ENCODE measurements around the gene BMP6.
"Not testable (repeated sequence)": the region's sequence is repeated elsewhere in the genome, so short reads cannot be mapped to it uniquely, and the experiment has no call there.

The BMP6 gene

GRCh38 chr6:7787137-7787608, 61.3 kb downstream of the BMP6 start:
- DNase-seq, result no peak

DNA sequence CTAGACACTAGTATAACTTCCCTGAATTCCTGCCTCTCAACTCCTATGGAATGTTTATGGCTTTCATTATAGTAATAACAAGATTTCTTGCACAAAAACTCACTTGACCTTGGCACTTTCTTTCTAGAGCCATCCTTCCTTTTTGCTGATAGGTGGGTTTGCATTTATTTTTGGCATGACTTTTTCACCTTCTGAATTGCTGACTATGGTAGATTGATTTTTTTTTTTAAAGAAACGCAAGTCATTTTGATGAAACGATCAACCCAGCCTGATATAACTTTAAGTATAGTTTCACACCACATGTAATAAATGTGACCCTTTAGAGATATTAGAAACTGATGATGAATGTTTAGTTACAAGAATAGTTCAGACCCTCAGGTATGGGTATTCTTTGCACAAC, 61.8 kb downstream of the BMP6 start:
- no peak for DNase-seq

GRCh38 chr6:7794509-7794908, 68.6 kb downstream of the BMP6 start:
- no peak for DNase-seq

- no peak for DNase-seq
These were observed 71.5 kb downstream of the BMP6 start for GRCh38 chr6:7797386-7797785.

- DNase-seq, result no peak
These were observed 72.9 kb downstream of the BMP6 start for GRCh38 chr6:7798751-7799150.

GRCh38 chr6:7802662-7803061, 76.8 kb downstream of the BMP6 start:
- DNase-seq, result no peak

- no peak for DNase-seq
These were observed 77.3 kb downstream of the BMP6 start for GRCh38 chr6:7803214-7803613.

DNA sequence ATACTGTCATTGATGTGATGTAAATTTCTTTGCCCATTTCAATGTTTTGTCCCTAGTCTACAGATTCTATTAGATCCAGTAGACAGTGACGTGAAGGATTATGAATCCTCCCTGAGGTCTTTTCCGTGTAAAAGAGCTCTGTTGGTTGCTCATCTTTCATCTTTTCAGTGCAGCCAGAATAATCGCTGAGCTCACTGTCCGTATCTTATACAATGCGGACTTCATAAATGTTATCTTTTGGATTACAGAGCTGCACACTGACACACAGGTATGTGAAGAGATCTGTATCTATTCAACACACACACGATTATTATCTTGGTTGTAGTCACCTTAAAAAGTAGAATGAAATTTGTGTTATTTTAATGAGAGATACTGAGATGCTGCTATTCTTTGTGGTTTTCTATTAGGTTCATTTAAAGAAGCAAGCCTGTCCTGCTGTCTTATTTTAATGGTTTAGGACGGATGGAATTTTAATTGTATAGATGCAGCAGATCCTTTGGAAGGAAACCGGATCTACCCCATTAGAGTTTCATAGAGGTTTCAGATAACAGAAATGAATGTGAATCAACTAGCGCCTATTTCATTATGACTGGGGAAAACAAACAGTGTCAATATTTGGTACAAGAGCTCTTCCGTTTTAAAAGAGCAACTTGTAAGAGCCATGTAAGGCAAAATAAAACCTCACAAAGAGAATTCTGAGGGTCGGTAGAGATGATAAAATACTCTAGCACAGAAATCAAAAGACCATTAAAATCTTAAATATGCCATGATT, 79.4 kb downstream of the BMP6 start:
- no peak for DNase-seq

DNA sequence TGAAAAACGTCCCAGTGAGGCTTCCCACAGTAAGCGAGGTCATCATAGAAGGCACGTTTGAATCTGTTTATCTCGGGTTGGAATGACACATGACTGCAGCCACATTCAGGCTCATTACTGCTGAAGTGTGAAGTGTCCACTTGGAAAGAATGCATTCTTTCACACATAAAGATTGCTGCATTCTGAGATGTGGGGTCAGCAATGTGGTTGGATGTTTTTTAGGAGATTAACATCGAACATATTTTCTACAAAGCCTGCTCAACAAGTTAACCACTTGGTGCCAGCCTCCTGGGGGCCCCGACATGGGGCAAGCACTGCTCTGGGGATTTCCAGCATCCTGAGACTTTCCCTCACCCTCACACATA, 79.9 kb downstream of the BMP6 start:
- DNase-seq, result no peak

- no peak for DNase-seq
These were observed 80.8 kb downstream of the BMP6 start for GRCh38 chr6:7806711-7807110.

DNA sequence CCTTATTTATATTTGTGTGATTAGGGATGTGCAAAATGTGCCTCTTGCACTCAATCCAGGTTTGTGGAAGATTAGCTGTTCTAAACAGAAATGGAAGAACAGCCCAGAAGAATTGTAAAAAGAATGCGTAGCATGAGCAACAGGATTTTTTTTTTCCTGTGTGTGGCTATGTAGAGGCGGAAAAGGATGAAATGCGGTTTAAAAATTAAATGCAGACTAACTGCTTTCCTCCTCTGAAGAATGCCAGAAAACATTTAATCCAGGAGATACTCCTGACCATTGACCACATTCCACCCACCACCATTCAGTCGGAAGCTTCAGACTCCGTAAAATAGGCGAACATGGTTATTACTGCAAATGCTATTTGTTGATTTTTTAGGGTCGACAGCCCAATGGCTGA, 83.4 kb downstream of the BMP6 start:
- no peak for DNase-seq

DNA sequence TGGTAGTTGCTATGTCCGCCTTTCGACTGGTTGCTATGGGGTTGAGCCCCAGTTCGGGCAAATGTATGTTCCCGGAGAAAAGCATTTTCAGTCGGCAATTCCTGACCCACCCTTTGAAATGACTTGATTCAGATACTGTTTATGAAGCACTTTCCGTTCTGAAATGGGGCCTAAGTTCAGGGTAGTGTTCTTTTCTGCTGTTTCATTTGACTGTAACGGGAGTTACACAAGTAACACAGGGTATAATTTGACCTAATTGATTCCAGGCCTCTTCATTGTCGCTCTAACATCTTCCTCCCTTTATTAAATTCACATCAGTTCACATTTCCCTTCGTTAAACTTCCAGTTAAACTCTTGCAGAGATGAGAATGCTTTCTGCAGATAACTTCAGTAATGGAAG, 85.5 kb downstream of the BMP6 start:
- DNase-seq, result no peak

DNA sequence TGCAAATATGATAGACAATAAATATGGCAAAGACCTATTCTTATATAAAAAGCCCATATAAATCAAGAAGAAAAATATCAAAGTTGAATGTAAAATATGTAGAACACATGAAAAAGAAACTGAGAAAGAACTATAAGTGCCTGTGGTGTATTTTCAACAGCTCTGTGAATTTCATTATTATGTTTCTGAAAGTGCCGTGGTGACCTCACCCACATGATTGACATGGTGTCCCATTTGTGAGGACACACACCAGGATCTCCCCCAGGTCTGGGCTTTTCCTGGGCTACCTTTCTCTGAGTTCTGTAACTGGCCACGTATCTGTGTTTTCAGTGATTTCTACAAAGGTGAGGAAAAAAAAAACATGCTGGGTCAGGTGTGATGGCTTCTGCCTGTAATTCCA, 86.7 kb downstream of the BMP6 start:
- no peak for DNase-seq

GRCh38 chr6:7813193-7813592, 87.3 kb downstream of the BMP6 start:
- DNase-seq, result no peak

GRCh38 chr6:7813704-7814103, 87.8 kb downstream of the BMP6 start:
- no peak for DNase-seq

- DNase-seq, result no peak
These were observed 89.8 kb downstream of the BMP6 start for GRCh38 chr6:7815716-7816115.

GRCh38 chr6:7817184-7817583, 91.3 kb downstream of the BMP6 start:
- DNase-seq, result not testable (repeated sequence)

DNA sequence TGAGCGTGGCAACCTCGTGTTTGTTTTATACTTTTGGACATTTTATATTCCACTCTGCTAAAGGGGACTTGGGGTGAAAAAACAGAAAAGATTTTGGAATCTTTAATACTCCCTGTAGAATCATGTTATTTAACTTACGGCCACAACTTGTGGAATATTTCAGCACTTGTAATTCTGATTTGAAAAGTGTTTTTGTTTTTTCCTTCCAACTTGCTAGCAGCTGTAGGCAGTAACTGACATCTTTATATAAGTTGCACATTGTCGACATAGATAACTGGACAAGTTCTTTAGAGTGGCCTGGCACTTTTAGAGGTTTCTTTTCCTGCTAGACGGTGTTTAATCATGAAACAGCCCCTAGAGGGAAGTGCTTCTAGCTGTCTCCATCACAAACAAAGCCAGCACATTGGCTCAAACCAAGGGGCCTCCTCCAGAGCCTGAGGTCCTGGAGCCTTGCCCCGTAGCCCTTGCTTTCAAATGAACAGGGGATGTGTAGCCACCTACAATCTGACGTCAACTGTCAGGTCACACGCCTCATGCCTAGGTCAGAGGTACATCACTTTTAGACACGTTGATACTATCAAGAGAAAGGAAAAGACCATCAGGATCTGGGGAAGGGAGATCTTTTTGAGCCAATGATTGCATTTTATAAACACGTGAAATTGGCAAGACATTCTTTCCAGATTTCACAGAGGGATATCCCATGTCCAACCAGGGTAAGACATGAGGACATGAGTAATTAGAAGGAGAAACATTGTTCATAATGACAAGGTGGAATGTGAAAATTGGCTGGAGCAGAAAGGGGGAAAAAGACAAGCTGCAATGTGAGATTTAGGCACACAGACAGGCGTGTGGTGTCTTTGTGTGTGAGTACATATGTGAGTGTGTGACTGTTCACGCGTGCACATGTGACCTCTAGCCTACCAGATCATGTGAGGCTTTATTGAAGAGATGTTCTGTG, 92.6 kb downstream of the BMP6 start:
- DNase-seq, result no peak

DNA sequence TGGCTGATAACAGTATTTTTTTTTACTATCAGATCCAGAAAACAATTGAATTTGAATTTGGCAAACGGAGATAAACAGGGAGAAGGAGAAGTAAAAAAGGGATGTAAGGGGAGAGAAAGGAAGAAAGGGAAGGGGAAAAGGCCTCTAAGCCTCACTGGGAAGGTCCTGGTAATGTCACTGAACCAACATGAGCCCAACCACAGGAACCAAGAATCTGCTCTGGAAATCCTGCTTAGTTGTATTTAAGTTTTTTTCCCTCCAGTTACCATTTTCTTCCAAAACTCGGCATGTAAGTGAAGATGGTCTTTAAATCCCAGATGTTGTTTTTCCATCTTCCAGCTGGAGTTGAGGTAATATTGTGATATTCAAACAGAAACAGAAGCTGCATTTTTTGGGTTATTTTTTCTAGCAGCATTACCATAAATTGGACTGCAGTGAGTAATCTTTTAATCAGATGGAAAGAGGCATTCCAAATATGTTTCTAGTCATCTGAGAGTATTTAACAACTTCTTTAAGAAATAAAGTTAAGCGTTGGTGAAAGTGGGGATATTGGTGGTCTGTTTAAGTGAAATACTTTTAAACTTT, 93.6 kb downstream of the BMP6 start:
- DNase-seq, result no peak

DNA sequence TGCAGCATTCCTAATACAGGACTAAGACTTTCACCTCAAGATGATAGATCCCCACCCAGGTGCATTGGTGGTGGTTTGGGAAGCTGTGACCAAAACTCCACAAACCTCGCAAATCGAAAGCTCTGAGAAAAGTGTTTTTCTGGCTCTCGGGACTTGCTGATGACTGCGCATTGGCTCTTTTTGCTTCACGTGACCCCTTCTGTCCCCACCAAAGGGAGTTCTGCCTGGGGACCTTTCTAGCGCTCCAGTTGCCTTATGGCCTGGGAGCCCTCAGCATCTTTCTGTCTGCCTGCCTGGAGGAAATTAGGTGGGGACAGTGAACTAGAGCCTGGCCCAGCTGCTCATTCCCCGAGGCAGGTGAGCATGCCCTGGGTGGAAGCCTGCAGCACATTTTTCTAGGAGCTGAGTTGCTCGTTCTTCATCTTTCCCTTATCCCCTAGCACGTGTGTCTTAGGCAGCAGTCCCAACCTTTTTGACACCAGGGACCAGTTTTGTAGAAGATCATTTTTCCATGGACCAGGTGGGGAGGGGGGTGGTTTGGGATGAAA, 94.5 kb downstream of the BMP6 start:
- no peak for DNase-seq

GRCh38 chr6:7821426-7821825, 95.5 kb downstream of the BMP6 start:
- no peak for DNase-seq

GRCh38 chr6:7823552-7823951, 97.7 kb downstream of the BMP6 start:
- no peak for DNase-seq
